Peyer's patch (tissue), 4 donors: ENCODE measurements around the gene ABLIM1.

ENCODE experiments used
- CTCF ChIP-seq, 6 experiments: fragments of 450-650 bp in 4 of 6; fragments of 200-600 bp in 2 of 6; sonication (generic) in 1 of 6; IDR thresholded peaks; one replicate each; pipeline ENCODE4 v1.5.1; 2017 to 2019; ENCODE audit warnings: antibody characterized with exemption in 6 of 6, mild to moderate bottlenecking in 3 of 6, moderate library complexity in 1 of 6
- POLR2A ChIP-seq, 2 donors: fragments of 450-650 bp; IDR thresholded peaks; one replicate each; pipeline ENCODE4 v1.5.1; 2017; ENCODE audit warnings: antibody characterized with exemption in 2 of 2, mild to moderate bottlenecking in 2 of 2, moderate library complexity in 2 of 2

- TF ChIP-seq CTCF (IDR thresholded peaks at IDR 0.05): no peak
- TF ChIP-seq POLR2A (IDR thresholded peaks at IDR 0.05): no peak
Observed at GRCh38 chr10:114682532-114682931, 24.5 kb upstream of the ABLIM1 start.
